NCI-H748 (cell line): ENCODE data around the gene GABARAP.

ENCODE experiments used
- DNase-seq: peaks from one replicate; lab custom pipeline; 2025; ENCODE audit not compliant: unreplicated experiment; lab: John Stamatoyannopoulos, UW

Gene GABARAP

GRCh38 chr17:7241783-7242716 lies at the start of gene GABARAP:
Gene GABARAP, minus strand, starts transcription at chr17:7242449. Its CDS starts 119 bp downstream, at chr17:7242330.
- DNase-seq = peak; percentile 95

GRCh38 chr17:7290685-7291084 lies 48.4 kb upstream of the GABARAP start:
- DNase-seq = no peak

- DNase-seq = no peak
These were observed 47.9 kb upstream of the GABARAP start for GRCh38 chr17:7290166-7290565.

- no peak for DNase-seq
These were observed 47.2 kb upstream of the GABARAP start for GRCh38 chr17:7289256-7290032.

- DNase-seq = no peak
These were observed 43.4 kb upstream of the GABARAP start for GRCh38 chr17:7285679-7286078.

GRCh38 chr17:7284911-7285310 lies 42.7 kb upstream of the GABARAP start:
- DNase-seq = no peak

GRCh38 chr17:7283471-7284216 lies 41.4 kb upstream of the GABARAP start:
- no peak for DNase-seq

GRCh38 chr17:7282752-7283321 lies 40.6 kb upstream of the GABARAP start:
- DNase-seq = no peak

- DNase-seq = peak; percentile 60
These were observed 39.9 kb upstream of the GABARAP start for GRCh38 chr17:7281953-7282751.

GRCh38 chr17:7281074-7281952 lies 39.1 kb upstream of the GABARAP start, which contains the start of gene SLC2A4:
Gene SLC2A4, plus strand, starts transcription at chr17:7281718. Its CDS starts 217 bp downstream, at chr17:7281935.
- peak; percentile 98 for DNase-seq

GRCh38 chr17:7280519-7281073 lies 38.3 kb upstream of the GABARAP start:
- DNase-seq = peak; percentile 91

GRCh38 chr17:7279448-7279847 lies 37.2 kb upstream of the GABARAP start:
- DNase-seq = no peak

GRCh38 chr17:7266784-7267183 lies 24.5 kb upstream of the GABARAP start:
- DNase-seq = no peak

- DNase-seq = no peak
These were observed 21.5 kb upstream of the GABARAP start for GRCh38 chr17:7263801-7264078.

- DNase-seq = peak; percentile 77
These were observed 20.9 kb upstream of the GABARAP start for GRCh38 chr17:7262935-7263800.

GRCh38 chr17:7262192-7262934 lies 20.1 kb upstream of the GABARAP start, which contains the start of gene CLDN7:
Gene CLDN7, minus strand, starts transcription at chr17:7262478. Its CDS starts 435 bp downstream, at chr17:7262043.
- peak; percentile 97 for DNase-seq
